ENCODE measurements around the gene IL26.
A peak's percentile ranks its signal among the peaks of the same experiment; 100 is the strongest.
"Not testable (repeated sequence)": the region's sequence is repeated elsewhere in the genome, so short reads cannot be mapped to it uniquely, and the experiment has no call there.

Gene IL26

GRCh38 chr12:68240079-68240478 is 14.5 kb upstream of the IL26 start:
- DNase-seq (ENCODE audit: low read depth in 2 of 2) = peak; percentile 54 to 62

- no peak for DNase-seq (ENCODE audit: low read depth in 2 of 2)
Measured at GRCh38 chr12:68239309-68239982, 13.8 kb upstream of the IL26 start.

GRCh38 chr12:68237619-68238018 is 12.0 kb upstream of the IL26 start:
- DNase-seq (ENCODE audit: low read depth in 2 of 2) = no peak

GRCh38 chr12:68237078-68237477 is 11.5 kb upstream of the IL26 start:
- no peak for DNase-seq (ENCODE audit: low read depth in 2 of 2)

- DNase-seq (ENCODE audit: low read depth in 2 of 2) = no peak
Measured at GRCh38 chr12:68236421-68237059, 10.9 kb upstream of the IL26 start.

GRCh38 chr12:68235576-68235975 is 10.0 kb upstream of the IL26 start:
- DNase-seq (ENCODE audit: low read depth in 2 of 2) = no peak

GRCh38 chr12:68234140-68234539 is 8.5 kb upstream of the IL26 start:
- DNase-seq (ENCODE audit: low read depth in 2 of 2) = no peak

GRCh38 chr12:68233498-68233897 is 7.9 kb upstream of the IL26 start:
- DNase-seq (ENCODE audit: low read depth in 2 of 2) = no peak

GRCh38 chr12:68231691-68232090 is 6.1 kb upstream of the IL26 start:
- DNase-seq (ENCODE audit: low read depth in 2 of 2) = no peak

GRCh38 chr12:68231229-68231628 is 5.6 kb upstream of the IL26 start:
- DNase-seq (ENCODE audit: low read depth in 2 of 2) = no peak

- no peak for DNase-seq (ENCODE audit: low read depth in 2 of 2)
Measured at GRCh38 chr12:68229956-68230355, 4.3 kb upstream of the IL26 start.

GRCh38 chr12:68227356-68227755 is 1.7 kb upstream of the IL26 start:
- no peak for DNase-seq (ENCODE audit: low read depth in 2 of 2)

GRCh38 chr12:68224613-68225285 is 861 bp downstream of the IL26 start:
- no peak for DNase-seq (ENCODE audit: low read depth in 2 of 2)

- peak; percentile 57 to 62 for DNase-seq (ENCODE audit: low read depth in 2 of 2)
Measured at GRCh38 chr12:68223067-68223747, 2.4 kb downstream of the IL26 start.

GRCh38 chr12:68222326-68222725 is 3.3 kb downstream of the IL26 start:
- DNase-seq (ENCODE audit: low read depth in 2 of 2) = no peak

- DNase-seq (ENCODE audit: low read depth in 2 of 2) = no peak
Measured at GRCh38 chr12:68221497-68221896, 4.1 kb downstream of the IL26 start.

GRCh38 chr12:68210875-68211274 is 14.7 kb downstream of the IL26 start:
- DNase-seq (ENCODE audit: low read depth in 2 of 2) = no peak

- not testable (repeated sequence) for DNase-seq (ENCODE audit: low read depth in 2 of 2)
Measured at GRCh38 chr12:68209048-68209728, 16.4 kb downstream of the IL26 start.

GRCh38 chr12:68207276-68207675 is 18.3 kb downstream of the IL26 start:
- DNase-seq (ENCODE audit: low read depth in 2 of 2) = no peak

GRCh38 chr12:68206446-68206845 is 19.2 kb downstream of the IL26 start:
- DNase-seq (ENCODE audit: low read depth in 2 of 2) = no peak

- no peak for DNase-seq (ENCODE audit: low read depth in 2 of 2)
Measured at GRCh38 chr12:68203460-68203875, 22.1 kb downstream of the IL26 start.

- DNase-seq (ENCODE audit: low read depth in 2 of 2) = no peak
Measured at GRCh38 chr12:68200854-68201253, 24.8 kb downstream of the IL26 start.

Measured in fibroblast of skin of left biceps (primary cell).